Lower leg skin (tissue), 3 donors: Measurements from ENCODE around the gene BACE1-AS.

Experiments used
- POLR2A ChIP-seq, 2 donors: fragments of 450-650 bp; IDR thresholded peaks; one replicate each; pipeline ENCODE4 v1.6.1; 2016 to 2017; ENCODE audit warnings: antibody characterized with exemption in 2 of 2, mild to moderate bottlenecking in 1 of 2, moderate library complexity in 1 of 2
- TF ChIP-seq, protein P1 (sequence below), 3 donors: fragments of 450-650 bp; IDR thresholded peaks; one replicate each; pipeline ENCODE4 v1.5.1; 2016; ENCODE audit warnings: antibody characterized with exemption in 3 of 3, mild to moderate bottlenecking in 3 of 3, moderate library complexity in 2 of 3

DNA sequence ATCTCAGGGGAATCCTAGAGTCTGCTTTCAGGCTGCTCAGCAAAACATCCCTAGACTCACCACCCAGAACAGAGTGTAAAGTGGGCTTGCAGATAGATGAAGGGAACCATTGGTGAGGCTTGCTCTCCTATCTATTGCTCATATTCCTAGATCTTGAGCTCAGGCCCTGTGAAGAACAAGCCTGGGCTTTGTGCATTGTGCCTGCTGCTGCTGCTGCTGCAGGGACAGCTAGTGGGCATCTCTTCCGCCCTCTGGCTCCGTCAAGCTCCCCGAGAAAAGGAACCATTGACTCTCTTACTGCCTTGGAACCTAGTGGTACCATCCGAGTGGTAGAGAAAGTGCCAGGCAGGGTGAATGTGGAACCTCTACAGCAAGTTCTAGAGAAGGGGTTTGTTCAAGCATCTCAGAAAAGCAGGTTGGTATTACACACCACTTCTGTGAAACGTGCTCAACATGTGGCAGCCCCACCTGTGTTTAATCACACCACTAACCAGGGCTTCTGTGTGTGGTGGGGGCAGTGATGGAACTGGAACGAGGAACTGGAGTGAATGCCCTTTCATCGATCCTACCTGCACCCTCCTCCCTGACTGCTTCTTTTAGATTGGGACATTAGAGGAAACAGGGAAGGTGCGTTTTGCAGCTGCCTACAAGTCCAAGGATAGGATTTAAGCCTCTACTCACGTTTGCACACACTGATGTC lies 4.4 kb downstream of the BACE1-AS start:
- no peak for TF ChIP-seq POLR2A (IDR thresholded peaks at IDR 0.05)
- TF ChIP-seq, protein P1, sequence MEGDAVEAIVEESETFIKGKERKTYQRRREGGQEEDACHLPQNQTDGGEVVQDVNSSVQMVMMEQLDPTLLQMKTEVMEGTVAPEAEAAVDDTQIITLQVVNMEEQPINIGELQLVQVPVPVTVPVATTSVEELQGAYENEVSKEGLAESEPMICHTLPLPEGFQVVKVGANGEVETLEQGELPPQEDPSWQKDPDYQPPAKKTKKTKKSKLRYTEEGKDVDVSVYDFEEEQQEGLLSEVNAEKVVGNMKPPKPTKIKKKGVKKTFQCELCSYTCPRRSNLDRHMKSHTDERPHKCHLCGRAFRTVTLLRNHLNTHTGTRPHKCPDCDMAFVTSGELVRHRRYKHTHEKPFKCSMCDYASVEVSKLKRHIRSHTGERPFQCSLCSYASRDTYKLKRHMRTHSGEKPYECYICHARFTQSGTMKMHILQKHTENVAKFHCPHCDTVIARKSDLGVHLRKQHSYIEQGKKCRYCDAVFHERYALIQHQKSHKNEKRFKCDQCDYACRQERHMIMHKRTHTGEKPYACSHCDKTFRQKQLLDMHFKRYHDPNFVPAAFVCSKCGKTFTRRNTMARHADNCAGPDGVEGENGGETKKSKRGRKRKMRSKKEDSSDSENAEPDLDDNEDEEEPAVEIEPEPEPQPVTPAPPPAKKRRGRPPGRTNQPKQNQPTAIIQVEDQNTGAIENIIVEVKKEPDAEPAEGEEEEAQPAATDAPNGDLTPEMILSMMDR (IDR thresholded peaks at IDR 0.05), result no peak
